HCT116 (cell line): Measurements from ENCODE around the gene OR2AG1. TPM values are rescaled to one million over a fixed set of nuclear protein-coding genes. Genes with fewer than 3 reads are reported as not detected.

Experiments
- ATAC-seq: fragments of 200-7000 bp; cut with Tn5 transposase; 2 replicates; pipeline ENCODE4 v1.9.1; 2020; ENCODE audit warnings: mild to moderate bottlenecking, moderate library complexity
- BruUV-seq: library from RNA; stranded (reverse); fragments of 400-500 nt; replicated peaks from 2 replicates; lab custom pipeline; 2021; lab: Mats Ljungman, UMichigan
- CTCF ChIA-PET: fragments of 300-600 bp; sonication (Branson Sonifier 250); formaldehyde crosslinking; loops from one replicate; lab custom pipeline; 2021; ENCODE audit warnings: antibody characterized with exemption; lab: Charles Lee
- POLR2A ChIA-PET: fragments of 300-600, 350-600 bp; sonication (Branson Sonifier 250); formaldehyde crosslinking; loops from one replicate; lab custom pipeline; 2021; ENCODE audit warnings: antibody characterized with exemption; lab: Charles Lee
- RAD21 ChIA-PET, 2 experiments: fragments of 300-600 bp; sonication (Branson Sonifier 250); formaldehyde crosslinking; loops; one replicate each; lab custom pipeline; 2023; ENCODE audit warnings: low total read pairs in 2 of 2; ENCODE audit not compliant: uncharacterized antibody in 2 of 2, unreplicated experiment in 2 of 2, low non-redundant PET in 1 of 2; lab: Charles Lee
- DNase-seq: peaks from one replicate; pipeline ENCODE4 v3.0.0-alpha.2; 2010; ENCODE audit warnings: low read depth, low spot score
- H2AFZ ChIP-seq: fragments of 200-600 bp; shearing (Covaris generic), sonication (generic); 2 replicates; pipeline ENCODE4 v1.6.1; 2017; ENCODE audit warnings: low read depth, mixed run types, mixed read lengths, antibody characterized with exemption, low read length; ENCODE audit not compliant: poor library complexity, severe bottlenecking
- H3K27ac ChIP-seq: 2 replicates; pipeline ENCODE4 v1.5.1; 2012; ENCODE audit warnings: low read depth, low read length
- H3K27me3 ChIP-seq: fragments of 200-600 bp; sonication (generic); 2 replicates; pipeline ENCODE4 v1.6.1; 2016; ENCODE audit warnings: mixed run types, low read length, mixed read lengths; ENCODE audit not compliant: insufficient read depth
- H3K36me3 ChIP-seq, 2 experiments: fragments of 200-500 bp in 1 of 2; fragments of 200-600 bp in 1 of 2; sonication (Bioruptor generic) in 1 of 2; sonication (generic) in 1 of 2; 2 replicates each; pipeline versions ENCODE4 v1.5.1 to v1.6.1; 2014 to 2016; ENCODE audit warnings: low read length in 2 of 2, inconsistent platforms in 1 of 2, mixed read lengths in 1 of 2, mixed run types in 1 of 2; ENCODE audit not compliant: insufficient read depth in 2 of 2, control insufficient read depth in 1 of 2
- H3K4me1 ChIP-seq, 2 experiments: fragments of 200-600 bp in 1 of 2; sonication (generic) in 1 of 2; 2 replicates each; pipeline versions ENCODE4 v1.5.1 to v1.6.1; 2012 to 2017; ENCODE audit warnings: low read length in 2 of 2, inconsistent platforms in 1 of 2, mild to moderate bottlenecking in 1 of 2, mixed read lengths in 1 of 2, mixed run types in 1 of 2, moderate library complexity in 1 of 2; ENCODE audit not compliant: insufficient read depth in 2 of 2, control insufficient read depth in 1 of 2
- H3K4me2 ChIP-seq: fragments of 200-600 bp; sonication (generic); 2 replicates; pipeline ENCODE4 v1.6.1; 2017; ENCODE audit warnings: mixed run types, low read length, mixed read lengths
- H3K4me3 ChIP-seq, 2 experiments: fragments of 200-600 bp in 1 of 2; sonication (generic) in 1 of 2; replicated peaks in 1 of 2; 2 replicates each; pipeline ENCODE4 v1.5.1; 2011 to 2016; ENCODE audit warnings: low read length in 2 of 2, control low read depth in 1 of 2, low read depth in 1 of 2, mild to moderate bottlenecking in 1 of 2, mixed read lengths in 1 of 2, mixed run types in 1 of 2
- H3K79me2 ChIP-seq: fragments of 200-600 bp; sonication (generic); 2 replicates; pipeline ENCODE4 v1.6.1; 2017; ENCODE audit warnings: mild to moderate bottlenecking, mixed run types, low read length, moderate library complexity, mixed read lengths; ENCODE audit not compliant: insufficient read depth
- H3K9ac ChIP-seq: fragments of 200-600 bp; sonication (generic); 2 replicates; pipeline ENCODE4 v1.6.1; 2016; ENCODE audit warnings: low read length, mixed read lengths
- H3K9me2 ChIP-seq: fragments of 200-600 bp; sonication (generic), shearing (Covaris generic); 2 replicates; pipeline ENCODE4 v1.6.1; 2017; ENCODE audit warnings: mixed run types, mild to moderate bottlenecking, moderate library complexity; ENCODE audit not compliant: insufficient read depth
- H3K9me3 ChIP-seq, 2 experiments: fragments of 200-500 bp in 1 of 2; fragments of 200-600 bp in 1 of 2; sonication (Bioruptor generic) in 1 of 2; sonication (generic) in 1 of 2; 2 replicates each; pipeline ENCODE4 v1.6.1; 2014 to 2017; ENCODE audit warnings: low read length in 2 of 2, mixed read lengths in 2 of 2, inconsistent platforms in 1 of 2, low read depth in 1 of 2, mild to moderate bottlenecking in 1 of 2, mixed run types in 1 of 2, moderate library complexity in 1 of 2; ENCODE audit not compliant: control insufficient read depth in 1 of 2, insufficient read depth in 1 of 2
- H4K20me1 ChIP-seq: fragments of 200-600 bp; sonication (generic), shearing (Covaris generic); 2 replicates; pipeline ENCODE4 v1.6.1; 2017; ENCODE audit warnings: mixed run types, mild to moderate bottlenecking, moderate library complexity; ENCODE audit not compliant: insufficient read depth
- ATF3 ChIP-seq: IDR thresholded peaks from 2 replicates; pipeline ENCODE4 v1.6.1; 2012
- CEBPB ChIP-seq: IDR thresholded peaks from 2 replicates; pipeline ENCODE4 v1.6.1; 2012; ENCODE audit warnings: low read depth
- EGR1 ChIP-seq: IDR thresholded peaks from 2 replicates; pipeline ENCODE4 v1.6.1; 2012; ENCODE audit warnings: low read depth
- ELF1 ChIP-seq: IDR thresholded peaks from 2 replicates; pipeline ENCODE4 v1.6.1; 2012; ENCODE audit warnings: low read depth, borderline replicate concordance
- EZH2 ChIP-seq: fragments of 200-600 bp; sonication (generic); IDR thresholded peaks from 2 replicates; pipeline ENCODE4 v1.6.1; 2017; ENCODE audit warnings: antibody characterized with exemption, mixed run types
- EZH2phosphoT487 ChIP-seq: fragments of 200-600 bp; IDR thresholded peaks from 2 replicates; pipeline ENCODE4 v1.6.1; 2018; ENCODE audit warnings: antibody characterized with exemption, borderline replicate concordance
- POLR2A ChIP-seq: IDR thresholded peaks from 2 replicates; pipeline ENCODE4 v1.7.0; 2011; ENCODE audit warnings: borderline replicate concordance; ENCODE audit not compliant: insufficient read depth, insufficient read length; ENCODE audit errors: extremely low read depth
- RAD21 ChIP-seq: IDR thresholded peaks from 2 replicates; pipeline ENCODE4 v1.6.1; 2012; ENCODE audit warnings: low read depth, mild to moderate bottlenecking
- SIN3A ChIP-seq: IDR thresholded peaks from 2 replicates; pipeline ENCODE4 v1.6.1; 2012; ENCODE audit warnings: low read depth
- SP1 ChIP-seq: IDR thresholded peaks from 2 replicates; pipeline ENCODE4 v1.6.1; 2012; ENCODE audit warnings: low read depth
- SRF ChIP-seq: IDR thresholded peaks from 2 replicates; pipeline ENCODE4 v1.6.1; 2012; ENCODE audit warnings: low read depth
- TCF7L2 ChIP-seq: IDR thresholded peaks from 2 replicates; pipeline ENCODE4 v1.7.0; 2011; ENCODE audit warnings: borderline replicate concordance, inconsistent platforms; ENCODE audit not compliant: insufficient read depth, insufficient read length; ENCODE audit errors: extremely low read depth
- ZFX ChIP-seq: fragments of 450-650 bp; IDR thresholded peaks from 2 replicates; pipeline ENCODE4 v1.6.1; 2017
- ZNF274 ChIP-seq: fragments of 200-500 bp; sonication (Bioruptor generic); IDR thresholded peaks from 2 replicates; pipeline ENCODE4 v1.6.1; 2014; ENCODE audit warnings: mild to moderate bottlenecking, low read depth, low read length, inconsistent platforms
- intact Hi-C: fragments of 100-400 bp; cut with micrococcal nuclease; formaldehyde crosslinking; loops from 2 replicates; pipeline ENCODE4 v1.10.0; 2022
- total RNA-seq: library from RNA; stranded (reverse); gene quantifications from one replicate; pipeline ENCODE4 v1.2.1, GENCODE V29; 2021; ENCODE audit not compliant: unreplicated experiment
- TF ChIP-seq, protein P1 (sequence below): IDR thresholded peaks from 2 replicates; pipeline ENCODE4 v1.6.1; 2012; ENCODE audit warnings: low read depth
- TF ChIP-seq, protein P2 (sequence below): IDR thresholded peaks from 2 replicates; pipeline ENCODE4 v1.6.1; 2011; ENCODE audit warnings: mild to moderate bottlenecking, low read length, moderate library complexity; ENCODE audit not compliant: insufficient replicate concordance; ENCODE audit errors: extremely low read depth

The OR2AG1 gene
- total RNA-seq, 1 experiment from 2014 or later: not detected

DNA sequence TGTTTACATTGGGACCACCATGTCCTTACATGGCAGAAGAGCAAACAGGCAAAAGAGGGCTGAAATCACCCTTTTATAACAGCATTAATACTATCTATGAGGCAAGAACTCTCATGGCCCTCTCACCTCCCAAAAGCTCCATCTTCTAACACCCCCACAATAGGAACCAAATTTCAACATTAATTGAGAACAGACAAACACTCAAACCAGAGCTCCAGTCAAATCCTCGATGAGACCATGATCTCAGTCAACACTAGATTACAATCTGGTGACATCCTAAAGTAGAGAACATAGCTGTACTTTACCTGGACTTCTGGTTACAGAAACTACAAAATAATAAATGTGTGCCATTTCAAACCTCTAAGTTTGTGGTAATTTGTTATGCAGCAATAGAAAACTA is 36.2 kb upstream of the OR2AG1 start:
- no peak overlapping the region for H2AFZ ChIP-seq
- ChIA-PET POLR2A (no interaction called here), RAD21 (no interaction called here)

More for the DNA sequence above, 36.2 kb upstream of the OR2AG1 start:
- Histone ChIP-seq H3K4me2 (no peak overlapping the region), H3K27ac (no peak overlapping the region)
- TF ChIP-seq TCF7L2: no peak
- TF ChIP-seq SIN3A: no peak
- TF ChIP-seq SRF: no peak
- no peak for TF ChIP-seq ZNF274
- TF ChIP-seq SP1: no peak
- no peak for TF ChIP-seq CEBPB
- no peak for TF ChIP-seq RAD21
- no peak for TF ChIP-seq POLR2A
- no peak for TF ChIP-seq ZFX
- TF ChIP-seq EZH2: no peak
- TF ChIP-seq ATF3: no peak
- TF ChIP-seq ELF1: no peak
- TF ChIP-seq, protein P1, sequence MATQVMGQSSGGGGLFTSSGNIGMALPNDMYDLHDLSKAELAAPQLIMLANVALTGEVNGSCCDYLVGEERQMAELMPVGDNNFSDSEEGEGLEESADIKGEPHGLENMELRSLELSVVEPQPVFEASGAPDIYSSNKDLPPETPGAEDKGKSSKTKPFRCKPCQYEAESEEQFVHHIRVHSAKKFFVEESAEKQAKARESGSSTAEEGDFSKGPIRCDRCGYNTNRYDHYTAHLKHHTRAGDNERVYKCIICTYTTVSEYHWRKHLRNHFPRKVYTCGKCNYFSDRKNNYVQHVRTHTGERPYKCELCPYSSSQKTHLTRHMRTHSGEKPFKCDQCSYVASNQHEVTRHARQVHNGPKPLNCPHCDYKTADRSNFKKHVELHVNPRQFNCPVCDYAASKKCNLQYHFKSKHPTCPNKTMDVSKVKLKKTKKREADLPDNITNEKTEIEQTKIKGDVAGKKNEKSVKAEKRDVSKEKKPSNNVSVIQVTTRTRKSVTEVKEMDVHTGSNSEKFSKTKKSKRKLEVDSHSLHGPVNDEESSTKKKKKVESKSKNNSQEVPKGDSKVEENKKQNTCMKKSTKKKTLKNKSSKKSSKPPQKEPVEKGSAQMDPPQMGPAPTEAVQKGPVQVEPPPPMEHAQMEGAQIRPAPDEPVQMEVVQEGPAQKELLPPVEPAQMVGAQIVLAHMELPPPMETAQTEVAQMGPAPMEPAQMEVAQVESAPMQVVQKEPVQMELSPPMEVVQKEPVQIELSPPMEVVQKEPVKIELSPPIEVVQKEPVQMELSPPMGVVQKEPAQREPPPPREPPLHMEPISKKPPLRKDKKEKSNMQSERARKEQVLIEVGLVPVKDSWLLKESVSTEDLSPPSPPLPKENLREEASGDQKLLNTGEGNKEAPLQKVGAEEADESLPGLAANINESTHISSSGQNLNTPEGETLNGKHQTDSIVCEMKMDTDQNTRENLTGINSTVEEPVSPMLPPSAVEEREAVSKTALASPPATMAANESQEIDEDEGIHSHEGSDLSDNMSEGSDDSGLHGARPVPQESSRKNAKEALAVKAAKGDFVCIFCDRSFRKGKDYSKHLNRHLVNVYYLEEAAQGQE: no peak
- TF ChIP-seq EZH2phosphoT487: no peak
- TF ChIP-seq EGR1: no peak
- TF ChIP-seq, protein P2, sequence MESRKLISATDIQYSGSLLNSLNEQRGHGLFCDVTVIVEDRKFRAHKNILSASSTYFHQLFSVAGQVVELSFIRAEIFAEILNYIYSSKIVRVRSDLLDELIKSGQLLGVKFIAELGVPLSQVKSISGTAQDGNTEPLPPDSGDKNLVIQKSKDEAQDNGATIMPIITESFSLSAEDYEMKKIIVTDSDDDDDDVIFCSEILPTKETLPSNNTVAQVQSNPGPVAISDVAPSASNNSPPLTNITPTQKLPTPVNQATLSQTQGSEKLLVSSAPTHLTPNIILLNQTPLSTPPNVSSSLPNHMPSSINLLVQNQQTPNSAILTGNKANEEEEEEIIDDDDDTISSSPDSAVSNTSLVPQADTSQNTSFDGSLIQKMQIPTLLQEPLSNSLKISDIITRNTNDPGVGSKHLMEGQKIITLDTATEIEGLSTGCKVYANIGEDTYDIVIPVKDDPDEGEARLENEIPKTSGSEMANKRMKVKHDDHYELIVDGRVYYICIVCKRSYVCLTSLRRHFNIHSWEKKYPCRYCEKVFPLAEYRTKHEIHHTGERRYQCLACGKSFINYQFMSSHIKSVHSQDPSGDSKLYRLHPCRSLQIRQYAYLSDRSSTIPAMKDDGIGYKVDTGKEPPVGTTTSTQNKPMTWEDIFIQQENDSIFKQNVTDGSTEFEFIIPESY: no peak
- TF ChIP-seq, all 23 proteins: peak for 0
- Histone ChIP-seq H3K9ac (no peak overlapping the region), H3K27me3 (peaks cover 86% of the 10 kb centered on the region), H3K79me2 (no peaks in the 10 kb centered on the region), H3K4me3 (no peak overlapping the region), H3K36me3 (no peaks in the 10 kb centered on the region), H4K20me1 (no peaks in the 10 kb centered on the region), H3K4me1 (no peaks in the 10 kb centered on the region), H3K9me3 (no peaks in the 10 kb centered on the region), H3K9me2 (no peaks in the 10 kb centered on the region)
- no TSS peak for BruUV-seq
- CTCF ChIA-PET: interaction anchor here (1.6 kb wide), 1 partner anchor 9 kb away, joined by 8 read pairs; no protein-coding TSS in a partner anchor
- intact Hi-C loops: no loop called here
- DNase-seq (no peak), ATAC-seq (no peak)
